NCI-H2196 treated with DMSO at 0.1 percent for 48 hours (cell line): ENCODE measurements around the gene LMNA.
A peak's percentile ranks its signal among the peaks of the same experiment; 100 is the strongest.
"Not testable (repeated sequence)": the region's sequence is repeated elsewhere in the genome, so short reads cannot be mapped to it uniquely, and the experiment has no call there.

Experiments
- DNase-seq: peaks from one replicate; lab custom pipeline; 2025; ENCODE audit not compliant: unreplicated experiment; lab: John Stamatoyannopoulos, UW

Gene LMNA

GRCh38 chr1:156103521-156103947, 11.0 kb upstream of the LMNA start:
- no peak for DNase-seq

GRCh38 chr1:156104065-156104810, 10.3 kb upstream of the LMNA start:
- DNase-seq = peak; percentile 49

- DNase-seq = no peak
Measured at GRCh38 chr1:156104861-156105832, 9.4 kb upstream of the LMNA start.

GRCh38 chr1:156106624-156107488, 7.7 kb upstream of the LMNA start:
- no peak for DNase-seq

GRCh38 chr1:156108057-156108456, 6.5 kb upstream of the LMNA start:
- no peak for DNase-seq

GRCh38 chr1:156108664-156109241, 5.8 kb upstream of the LMNA start:
- no peak for DNase-seq

GRCh38 chr1:156110252-156110651, 4.3 kb upstream of the LMNA start:
- no peak for DNase-seq

- no peak for DNase-seq
Measured at GRCh38 chr1:156111355-156111962, 3.1 kb upstream of the LMNA start.

- DNase-seq = no peak
Measured at GRCh38 chr1:156112276-156113137, 2.0 kb upstream of the LMNA start.

- DNase-seq = no peak
Measured at GRCh38 chr1:156113282-156113950, 1.1 kb upstream of the LMNA start.

GRCh38 chr1:156114919-156115513, 505 bp downstream of the LMNA start:
- DNase-seq = no peak

- DNase-seq = no peak
Measured at GRCh38 chr1:156115514-156116374, 1.2 kb downstream of the LMNA start.

- not testable (repeated sequence) for DNase-seq
Measured at GRCh38 chr1:156116731-156117130, 2.2 kb downstream of the LMNA start.

- DNase-seq = no peak
Measured at GRCh38 chr1:156117414-156118176, 3.1 kb downstream of the LMNA start.

GRCh38 chr1:156118177-156118868, 3.8 kb downstream of the LMNA start:
- DNase-seq = no peak
